ENCODE data around the gene GGA3.
"Not testable (repeated sequence)": the region's sequence is repeated elsewhere in the genome, so short reads cannot be mapped to it uniquely, and the experiment has no call there.

Gene GGA3

GRCh38 chr17:75261336-75262111 is at the start of gene GGA3, which contains the start of gene MRPS7:
TSS of gene GGA3 (minus strand) at chr17:75261606. CDS start at chr17:75261587, 19 bp downstream.
TSS of gene MRPS7 (plus strand) at chr17:75261879. CDS start at chr17:75261901, 22 bp downstream.
- no peak for TF ChIP-seq JUND (IDR thresholded peaks at IDR 0.05; ENCODE audit: low read depth)
- in situ Hi-C loops (cut with HindIII; ENCODE audit: low pct_unique_long_range_greater_than_20kb, low sequenced_read_pairs): no loop called here
- DNase-seq (ENCODE audit: low read depth in 1 of 2, low spot score in 1 of 2): peak; percentile 97 to 98

- no peak for DNase-seq (ENCODE audit: low read depth in 1 of 2, low spot score in 1 of 2)
- in situ Hi-C loops (cut with HindIII; ENCODE audit: low pct_unique_long_range_greater_than_20kb, low sequenced_read_pairs): no loop called here
- no peak for TF ChIP-seq JUND (IDR thresholded peaks at IDR 0.05; ENCODE audit: low read depth)
Observed at GRCh38 chr17:75308732-75309629, 47.6 kb upstream of the GGA3 start.

GRCh38 chr17:75307957-75308731 is 46.7 kb upstream of the GGA3 start:
- DNase-seq (ENCODE audit: low read depth in 1 of 2, low spot score in 1 of 2): no peak
- TF ChIP-seq JUND (IDR thresholded peaks at IDR 0.05; ENCODE audit: low read depth): no peak
- in situ Hi-C loops (cut with HindIII; ENCODE audit: low pct_unique_long_range_greater_than_20kb, low sequenced_read_pairs): no loop called here

GRCh38 chr17:75301502-75302206 is 40.2 kb upstream of the GGA3 start:
- no peak for TF ChIP-seq JUND (IDR thresholded peaks at IDR 0.05; ENCODE audit: low read depth)
- in situ Hi-C loops (cut with HindIII; ENCODE audit: low pct_unique_long_range_greater_than_20kb, low sequenced_read_pairs): no loop called here
- no peak for DNase-seq (ENCODE audit: low read depth in 1 of 2, low spot score in 1 of 2)

- no peak for DNase-seq (ENCODE audit: low read depth in 1 of 2, low spot score in 1 of 2)
- no peak for TF ChIP-seq JUND (IDR thresholded peaks at IDR 0.05; ENCODE audit: low read depth)
- in situ Hi-C loops (cut with HindIII; ENCODE audit: low pct_unique_long_range_greater_than_20kb, low sequenced_read_pairs): no loop called here
Observed at GRCh38 chr17:75301049-75301448, 39.6 kb upstream of the GGA3 start.

GRCh38 chr17:75300280-75300679 is 38.9 kb upstream of the GGA3 start:
- TF ChIP-seq JUND (IDR thresholded peaks at IDR 0.05; ENCODE audit: low read depth): no peak
- in situ Hi-C loops (cut with HindIII; ENCODE audit: low pct_unique_long_range_greater_than_20kb, low sequenced_read_pairs): no loop called here
- DNase-seq (ENCODE audit: low read depth in 1 of 2, low spot score in 1 of 2): no peak

GRCh38 chr17:75295201-75296158 is 34.1 kb upstream of the GGA3 start:
- in situ Hi-C loops (cut with HindIII; ENCODE audit: low pct_unique_long_range_greater_than_20kb, low sequenced_read_pairs): no loop called here
- DNase-seq (ENCODE audit: low read depth in 1 of 2, low spot score in 1 of 2): no peak
- TF ChIP-seq JUND (IDR thresholded peaks at IDR 0.05; ENCODE audit: low read depth): no peak

GRCh38 chr17:75292810-75293448 is 31.5 kb upstream of the GGA3 start:
- DNase-seq (ENCODE audit: low read depth in 1 of 2, low spot score in 1 of 2); in situ Hi-C loops (cut with HindIII; ENCODE audit: low pct_unique_long_range_greater_than_20kb, low sequenced_read_pairs): not testable (repeated sequence)

GRCh38 chr17:75289832-75290337 is 28.5 kb upstream of the GGA3 start:
- TF ChIP-seq JUND (IDR thresholded peaks at IDR 0.05; ENCODE audit: low read depth): no peak
- DNase-seq (ENCODE audit: low read depth in 1 of 2, low spot score in 1 of 2): peak; percentile 36 to 73
- in situ Hi-C loops (cut with HindIII; ENCODE audit: low pct_unique_long_range_greater_than_20kb, low sequenced_read_pairs): no loop called here

- DNase-seq (ENCODE audit: low read depth in 1 of 2, low spot score in 1 of 2): peak; percentile 99 to 100
- in situ Hi-C loops (cut with HindIII; ENCODE audit: low pct_unique_long_range_greater_than_20kb, low sequenced_read_pairs): no loop called here
- TF ChIP-seq JUND (IDR thresholded peaks at IDR 0.05; ENCODE audit: low read depth): no peak
Observed at GRCh38 chr17:75289115-75289831, 27.9 kb upstream of the GGA3 start, which contains the start of gene SLC25A19. TSS of gene SLC25A19 (minus strand) at chr17:75289433. CDS start at chr17:75286764, 2,669 bp downstream.
